ENCODE results near the gene NPTX1. TPM values are rescaled to one million over a fixed set of nuclear protein-coding genes. Genes with fewer than 3 reads are reported as not detected.
A peak's percentile ranks its signal among the peaks of the same experiment; 100 is the strongest.

NPTX1 gene
- total and polyA plus RNA-seq, 2 of the 13 experiments (the other 11 are each of a cell fraction or from before 2014, with no cell fraction given), result 0.01 TPM; not detected in 1

GRCh38 chr17:80454557-80455335, 21.7 kb downstream of the NPTX1 start (continued):
- 0 out of 2 replicates have a peak, but pooled peaks have one; percentile 19 for TF ChIP-seq ZBTB33 (CRISPR knock-in tag; IDR thresholded peaks at IDR 0.05)
- TF ChIP-seq NFYC (CRISPR knock-in tag; IDR thresholded peaks at IDR 0.05), result peak; percentile 74
- no peak for TF ChIP-seq HMG20A (CRISPR knock-in tag; IDR thresholded peaks at IDR 0.05; ENCODE audit: borderline replicate concordance)
- TF ChIP-seq NPAS2 (CRISPR knock-in tag; IDR thresholded peaks at IDR 0.05; ENCODE audit: borderline replicate concordance), result no peak
- TF ChIP-seq CHD2 (IDR thresholded peaks at IDR 0.05; ENCODE audit: low read depth, low read length), result peak; percentile 99
- peak; percentile 77; the same call in 1 of the 2 replicates for TF ChIP-seq ZBTB39 (CRISPR knock-in tag; IDR thresholded peaks at IDR 0.05)
- TF ChIP-seq ZNF496 (CRISPR knock-in tag; IDR thresholded peaks at IDR 0.05; ENCODE audit: insufficient replicate concordance), result no peak
- no peak for TF ChIP-seq SUZ12 (IDR thresholded peaks at IDR 0.05; ENCODE audit: low read depth, low read length)
- TF ChIP-seq KMT2A (CRISPR knock-in tag; IDR thresholded peaks at IDR 0.05), result peak; percentile 20; the same call in 1 of the 2 replicates
- TF ChIP-seq ZNF747 (CRISPR knock-in tag; IDR thresholded peaks at IDR 0.05; ENCODE audit: borderline replicate concordance), result peak; percentile 48; the same call in 1 of the 2 replicates
- TF ChIP-seq SNAPC2 (CRISPR knock-in tag; IDR thresholded peaks at IDR 0.05), result no peak; the same call in 1 of the 2 replicates
- TF ChIP-seq ZNF672 (CRISPR knock-in tag; IDR thresholded peaks at IDR 0.05), result no peak
- peak; percentile 76 for TF ChIP-seq ZNF777 (CRISPR knock-in tag; IDR thresholded peaks at IDR 0.05)
- no peak for TF ChIP-seq ZBTB20 (CRISPR knock-in tag; IDR thresholded peaks at IDR 0.05; ENCODE audit: borderline replicate concordance, low read depth)
- TF ChIP-seq ZNF460 (CRISPR knock-in tag; IDR thresholded peaks at IDR 0.05; ENCODE audit: borderline replicate concordance), result no peak; the same call in 1 of the 2 replicates
- TF ChIP-seq SKI (IDR thresholded peaks at IDR 0.05; ENCODE audit: partially characterized antibody), result peak; percentile 74
- TF ChIP-seq, protein P1, sequence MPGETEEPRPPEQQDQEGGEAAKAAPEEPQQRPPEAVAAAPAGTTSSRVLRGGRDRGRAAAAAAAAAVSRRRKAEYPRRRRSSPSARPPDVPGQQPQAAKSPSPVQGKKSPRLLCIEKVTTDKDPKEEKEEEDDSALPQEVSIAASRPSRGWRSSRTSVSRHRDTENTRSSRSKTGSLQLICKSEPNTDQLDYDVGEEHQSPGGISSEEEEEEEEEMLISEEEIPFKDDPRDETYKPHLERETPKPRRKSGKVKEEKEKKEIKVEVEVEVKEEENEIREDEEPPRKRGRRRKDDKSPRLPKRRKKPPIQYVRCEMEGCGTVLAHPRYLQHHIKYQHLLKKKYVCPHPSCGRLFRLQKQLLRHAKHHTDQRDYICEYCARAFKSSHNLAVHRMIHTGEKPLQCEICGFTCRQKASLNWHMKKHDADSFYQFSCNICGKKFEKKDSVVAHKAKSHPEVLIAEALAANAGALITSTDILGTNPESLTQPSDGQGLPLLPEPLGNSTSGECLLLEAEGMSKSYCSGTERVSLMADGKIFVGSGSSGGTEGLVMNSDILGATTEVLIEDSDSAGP (CRISPR knock-in tag; IDR thresholded peaks at IDR 0.05; ENCODE audit: borderline replicate concordance), result peak; percentile 88
- peak; percentile 77; the same call in 1 of the 2 replicates for TF ChIP-seq REXO4 (CRISPR knock-in tag; IDR thresholded peaks at IDR 0.05; ENCODE audit: borderline replicate concordance)
- TF ChIP-seq IKZF1 (IDR thresholded peaks at IDR 0.05), result no peak
- no peak for TF ChIP-seq ZNF557 (CRISPR knock-in tag; IDR thresholded peaks at IDR 0.05)
- TF ChIP-seq NFE2 (CRISPR knock-in tag; IDR thresholded peaks at IDR 0.05), result no peak; the same call in 1 of the 2 replicates
- peak; percentile 92; the same call in 1 of the 2 replicates for TF ChIP-seq THAP8 (CRISPR knock-in tag; IDR thresholded peaks at IDR 0.05; ENCODE audit: borderline replicate concordance)
